ENCODE data around the gene CD38.
"Not testable (repeated sequence)": the region's sequence is repeated elsewhere in the genome, so short reads cannot be mapped to it uniquely, and the experiment has no call there.

The CD38 gene

GRCh38 chr4:15749001-15749400 lies 29.1 kb upstream of the CD38 start:
- H3K9ac ChIP-seq (ENCODE audit: low read length), result no peak overlapping the region
- H3K36me3 ChIP-seq (ENCODE audit: control insufficient read depth, insufficient read depth, low read length), result no peaks in the 10 kb centered on the region
- no peaks in the 10 kb centered on the region for H3K27me3 ChIP-seq (ENCODE audit: control insufficient read depth, insufficient read depth, low read length)
- no peak overlapping the region for H3K4me3 ChIP-seq (ENCODE audit: low read length)
- no peak overlapping the region for H3K27ac ChIP-seq (ENCODE audit: low read depth, low read length)
- H3K4me1 ChIP-seq (ENCODE audit: control insufficient read depth, insufficient read depth, low read length), result no peaks in the 10 kb centered on the region

GRCh38 chr4:15751153-15751552 lies 27.0 kb upstream of the CD38 start:
- no peaks in the 10 kb centered on the region for H3K4me1 ChIP-seq (ENCODE audit: control insufficient read depth, insufficient read depth, low read length)
- H3K9ac ChIP-seq (ENCODE audit: low read length), result no peak overlapping the region
- no peaks in the 10 kb centered on the region for H3K36me3 ChIP-seq (ENCODE audit: control insufficient read depth, insufficient read depth, low read length)
- H3K27me3 ChIP-seq (ENCODE audit: control insufficient read depth, insufficient read depth, low read length), result no peaks in the 10 kb centered on the region
- no peak overlapping the region for H3K4me3 ChIP-seq (ENCODE audit: low read length)
- H3K27ac ChIP-seq (ENCODE audit: low read depth, low read length), result no peak overlapping the region

- no peak overlapping the region for H3K9ac ChIP-seq (ENCODE audit: low read length)
- H3K36me3 ChIP-seq (ENCODE audit: control insufficient read depth, insufficient read depth, low read length), result no peaks in the 10 kb centered on the region
- H3K4me3 ChIP-seq (ENCODE audit: low read length), result no peak overlapping the region
- H3K27ac ChIP-seq (ENCODE audit: low read depth, low read length), result no peak overlapping the region
- no peaks in the 10 kb centered on the region for H3K27me3 ChIP-seq (ENCODE audit: control insufficient read depth, insufficient read depth, low read length)
- H3K4me1 ChIP-seq (ENCODE audit: control insufficient read depth, insufficient read depth, low read length), result no peaks in the 10 kb centered on the region
These were observed 25.0 kb upstream of the CD38 start for GRCh38 chr4:15753081-15753480.

- Histone ChIP-seq H3K36me3 (ENCODE audit: control insufficient read depth, insufficient read depth, low read length) (no peaks in the 10 kb centered on the region), H3K4me3 (ENCODE audit: low read length) (no peak overlapping the region), H3K27me3 (ENCODE audit: control insufficient read depth, insufficient read depth, low read length) (no peaks in the 10 kb centered on the region), H3K4me1 (ENCODE audit: control insufficient read depth, insufficient read depth, low read length) (no peaks in the 10 kb centered on the region), H3K9ac (ENCODE audit: low read length) (no peak overlapping the region), H3K27ac (ENCODE audit: low read depth, low read length) (no peak overlapping the region)
These were observed 24.3 kb upstream of the CD38 start for GRCh38 chr4:15753786-15754185.

GRCh38 chr4:15754323-15754722 lies 23.8 kb upstream of the CD38 start:
- H3K9ac ChIP-seq (ENCODE audit: low read length), result no peak overlapping the region
- no peaks in the 10 kb centered on the region for H3K36me3 ChIP-seq (ENCODE audit: control insufficient read depth, insufficient read depth, low read length)
- no peak overlapping the region for H3K27ac ChIP-seq (ENCODE audit: low read depth, low read length)
- no peaks in the 10 kb centered on the region for H3K4me1 ChIP-seq (ENCODE audit: control insufficient read depth, insufficient read depth, low read length)
- H3K27me3 ChIP-seq (ENCODE audit: control insufficient read depth, insufficient read depth, low read length), result no peaks in the 10 kb centered on the region
- H3K4me3 ChIP-seq (ENCODE audit: low read length), result no peak overlapping the region

GRCh38 chr4:15755321-15756155 lies 22.6 kb upstream of the CD38 start:
- no peak overlapping the region for H3K4me3 ChIP-seq (ENCODE audit: low read length)
- H3K36me3 ChIP-seq (ENCODE audit: control insufficient read depth, insufficient read depth, low read length), result no peaks in the 10 kb centered on the region
- H3K27ac ChIP-seq (ENCODE audit: low read depth, low read length), result no peak overlapping the region
- no peaks in the 10 kb centered on the region for H3K4me1 ChIP-seq (ENCODE audit: control insufficient read depth, insufficient read depth, low read length)
- H3K9ac ChIP-seq (ENCODE audit: low read length), result no peak overlapping the region
- no peaks in the 10 kb centered on the region for H3K27me3 ChIP-seq (ENCODE audit: control insufficient read depth, insufficient read depth, low read length)

GRCh38 chr4:15756361-15756861 lies 21.7 kb upstream of the CD38 start:
- no peak overlapping the region for H3K4me3 ChIP-seq (ENCODE audit: low read length)
- no peaks in the 10 kb centered on the region for H3K4me1 ChIP-seq (ENCODE audit: control insufficient read depth, insufficient read depth, low read length)
- no peaks in the 10 kb centered on the region for H3K27me3 ChIP-seq (ENCODE audit: control insufficient read depth, insufficient read depth, low read length)
- no peak overlapping the region for H3K27ac ChIP-seq (ENCODE audit: low read depth, low read length)
- H3K36me3 ChIP-seq (ENCODE audit: control insufficient read depth, insufficient read depth, low read length), result no peaks in the 10 kb centered on the region
- no peak overlapping the region for H3K9ac ChIP-seq (ENCODE audit: low read length)

- Histone ChIP-seq H3K36me3 (ENCODE audit: control insufficient read depth, insufficient read depth, low read length) (no peaks in the 10 kb centered on the region), H3K9ac (ENCODE audit: low read length) (no peak overlapping the region), H3K27ac (ENCODE audit: low read depth, low read length) (no peak overlapping the region), H3K4me3 (ENCODE audit: low read length) (no peak overlapping the region), H3K27me3 (ENCODE audit: control insufficient read depth, insufficient read depth, low read length) (no peaks in the 10 kb centered on the region), H3K4me1 (ENCODE audit: control insufficient read depth, insufficient read depth, low read length) (no peaks in the 10 kb centered on the region)
These were observed 21.1 kb upstream of the CD38 start for GRCh38 chr4:15757054-15757453.

- Histone ChIP-seq H3K36me3 (ENCODE audit: control insufficient read depth, insufficient read depth, low read length) (no peaks in the 10 kb centered on the region), H3K4me3 (ENCODE audit: low read length) (no peak overlapping the region), H3K27ac (ENCODE audit: low read depth, low read length) (no peak overlapping the region), H3K4me1 (ENCODE audit: control insufficient read depth, insufficient read depth, low read length) (no peaks in the 10 kb centered on the region), H3K9ac (ENCODE audit: low read length) (no peak overlapping the region), H3K27me3 (ENCODE audit: control insufficient read depth, insufficient read depth, low read length) (no peaks in the 10 kb centered on the region)
These were observed 19.8 kb upstream of the CD38 start for GRCh38 chr4:15758294-15758693.

GRCh38 chr4:15762460-15762859 lies 15.7 kb upstream of the CD38 start:
- not testable (repeated sequence) for H3K36me3 ChIP-seq (ENCODE audit: control insufficient read depth, insufficient read depth, low read length); H3K4me1 ChIP-seq (ENCODE audit: control insufficient read depth, insufficient read depth, low read length); H3K9ac ChIP-seq (ENCODE audit: low read length); H3K4me3 ChIP-seq (ENCODE audit: low read length); H3K27ac ChIP-seq (ENCODE audit: low read depth, low read length); H3K27me3 ChIP-seq (ENCODE audit: control insufficient read depth, insufficient read depth, low read length)

GRCh38 chr4:15765391-15765790 lies 12.7 kb upstream of the CD38 start:
- H3K27me3 ChIP-seq (ENCODE audit: control insufficient read depth, insufficient read depth, low read length), result no peaks in the 10 kb centered on the region
- H3K36me3 ChIP-seq (ENCODE audit: control insufficient read depth, insufficient read depth, low read length), result no peaks in the 10 kb centered on the region
- no peaks in the 10 kb centered on the region for H3K4me1 ChIP-seq (ENCODE audit: control insufficient read depth, insufficient read depth, low read length)
- no peak overlapping the region for H3K27ac ChIP-seq (ENCODE audit: low read depth, low read length)
- H3K4me3 ChIP-seq (ENCODE audit: low read length), result no peak overlapping the region
- H3K9ac ChIP-seq (ENCODE audit: low read length), result no peak overlapping the region

- no peaks in the 10 kb centered on the region for H3K4me1 ChIP-seq (ENCODE audit: control insufficient read depth, insufficient read depth, low read length)
- no peak overlapping the region for H3K27ac ChIP-seq (ENCODE audit: low read depth, low read length)
- H3K4me3 ChIP-seq (ENCODE audit: low read length), result no peak overlapping the region
These were observed 12.0 kb upstream of the CD38 start for GRCh38 chr4:15765910-15766697.

More at GRCh38 chr4:15765910-15766697, 12.0 kb upstream of the CD38 start:
- no peaks in the 10 kb centered on the region for H3K36me3 ChIP-seq (ENCODE audit: control insufficient read depth, insufficient read depth, low read length)
- no peak overlapping the region for H3K9ac ChIP-seq (ENCODE audit: low read length)
- H3K27me3 ChIP-seq (ENCODE audit: control insufficient read depth, insufficient read depth, low read length), result no peaks in the 10 kb centered on the region
